Aorta (tissue), 5 donors: Measurements from ENCODE around the gene HYCC1. TPM values are rescaled to one million over a fixed set of nuclear protein-coding genes. Genes with fewer than 3 reads are reported as not detected.
"Not testable (repeated sequence)": the region's sequence is repeated elsewhere in the genome, so short reads cannot be mapped to it uniquely, and the experiment has no call there.

Experiments
- ATAC-seq: fragments of 200-7000 bp; cut with Tn5 transposase; one replicate; pipeline ENCODE4 v1.9.1; 2022; ENCODE audit warnings: moderate library complexity; ENCODE audit not compliant: low FRiP score
- DNase-seq, 2 donors: peaks; one replicate each; pipeline ENCODE4 v3.0.0-alpha.2; 2020
- H3K27ac ChIP-seq, 2 donors: one replicate each; pipeline ENCODE4 v1.5.1; 2013; ENCODE audit warnings: low read length in 2 of 2, mild to moderate bottlenecking in 2 of 2, moderate library complexity in 2 of 2, control low read depth in 1 of 2, inconsistent platforms in 1 of 2, low read depth in 1 of 2
- H3K27me3 ChIP-seq, 2 donors: one replicate each; pipeline ENCODE4 v1.6.1; 2013; ENCODE audit warnings: control low read depth in 1 of 2, low read length in 1 of 2, mild to moderate bottlenecking in 1 of 2, moderate library complexity in 1 of 2; ENCODE audit not compliant: insufficient read depth in 2 of 2, control insufficient read depth in 1 of 2
- H3K36me3 ChIP-seq, 2 donors: one replicate each; pipeline ENCODE4 v1.6.1; 2013; ENCODE audit warnings: control low read depth in 1 of 2, low read length in 1 of 2, mild to moderate bottlenecking in 1 of 2; ENCODE audit not compliant: insufficient read depth in 2 of 2, control insufficient read depth in 1 of 2
- H3K4me1 ChIP-seq, 2 donors: one replicate each; pipeline ENCODE4 v1.6.1; 2013; ENCODE audit warnings: low read length in 2 of 2, control low read depth in 1 of 2, mild to moderate bottlenecking in 1 of 2, moderate library complexity in 1 of 2; ENCODE audit not compliant: insufficient read depth in 2 of 2, control insufficient read depth in 1 of 2
- H3K4me3 ChIP-seq, 2 donors: one replicate each; pipeline ENCODE4 v1.5.1; 2013; ENCODE audit warnings: low read length in 2 of 2, control low read depth in 1 of 2, mild to moderate bottlenecking in 1 of 2
- H3K9me3 ChIP-seq: one replicate; pipeline ENCODE4 v1.6.1; 2013; ENCODE audit warnings: mild to moderate bottlenecking, low read length; ENCODE audit not compliant: control insufficient read depth
- WGBS, 2 donors: extraction: QIAGEN DNeasy Blood & Tissue Kit; methylation state at CpG; one replicate each; pipeline ENCODE4 v1.1.7; 2013; 5-methylcytosine and 5-hydroxymethylcytosine counted together
- intact Hi-C, 2 donors: fragments of 100-400 bp; cut with DNase I; formaldehyde crosslinking; loops; one replicate each; pipeline versions ENCODE4 v1.14.2 to v1.15.0; 2022
- long read RNA-seq, 2 donors: library from polyadenylated mRNA; unstranded; transcript quantifications; one replicate each; pipeline ENCODE4 v2.0.0, GENCODE V29; 2020 to 2021
- polyA plus RNA-seq, 2 donors: library from polyadenylated mRNA; stranded (reverse); fragments of 200-250 nt; gene quantifications; one replicate each; pipeline ENCODE4 v1.2.3, GENCODE V29; 2013
- total RNA-seq, 2 donors: library from RNA; stranded (reverse); fragmentation: NEBNext Ultra II Directional; extraction: Animal tissue kit (Norgen Biotek cat#: 25700); gene quantifications; one replicate each; pipeline ENCODE4 v1.2.1, GENCODE V29; 2021
- donor health status: healthy with polysubstance abuse.
- donor health status: Bipolar disorder and iron deficiency.
- donor health status: DM: no; HTN: no; CAD: no.
- donor health status: DM: no; HTN: no; CAD: no.
- donor health status: DM: yes; HTN: yes; CAD: no.

The HYCC1 gene
- total RNA-seq (10 to 100 TPM; 61.1 to 69.3 TPM), polyA plus RNA-seq (10 to 100 TPM; 21.0 to 23.8 TPM)
- long read RNA-seq, donor 1, full-length matches to known transcripts: 11 of 25 reads
- long read RNA-seq, donor 1, partial matches to known transcripts: 7 of 25 reads
- long read RNA-seq, donor 1, other reads (novel, unspliced or antisense): 7 of 25 reads
- long read RNA-seq, donor 2, full-length matches to known transcripts: 5 of 17 reads
- long read RNA-seq, donor 2, partial matches to known transcripts: 0 of 17 reads
- long read RNA-seq, donor 2, other reads (novel, unspliced or antisense): 12 of 17 reads

DNA sequence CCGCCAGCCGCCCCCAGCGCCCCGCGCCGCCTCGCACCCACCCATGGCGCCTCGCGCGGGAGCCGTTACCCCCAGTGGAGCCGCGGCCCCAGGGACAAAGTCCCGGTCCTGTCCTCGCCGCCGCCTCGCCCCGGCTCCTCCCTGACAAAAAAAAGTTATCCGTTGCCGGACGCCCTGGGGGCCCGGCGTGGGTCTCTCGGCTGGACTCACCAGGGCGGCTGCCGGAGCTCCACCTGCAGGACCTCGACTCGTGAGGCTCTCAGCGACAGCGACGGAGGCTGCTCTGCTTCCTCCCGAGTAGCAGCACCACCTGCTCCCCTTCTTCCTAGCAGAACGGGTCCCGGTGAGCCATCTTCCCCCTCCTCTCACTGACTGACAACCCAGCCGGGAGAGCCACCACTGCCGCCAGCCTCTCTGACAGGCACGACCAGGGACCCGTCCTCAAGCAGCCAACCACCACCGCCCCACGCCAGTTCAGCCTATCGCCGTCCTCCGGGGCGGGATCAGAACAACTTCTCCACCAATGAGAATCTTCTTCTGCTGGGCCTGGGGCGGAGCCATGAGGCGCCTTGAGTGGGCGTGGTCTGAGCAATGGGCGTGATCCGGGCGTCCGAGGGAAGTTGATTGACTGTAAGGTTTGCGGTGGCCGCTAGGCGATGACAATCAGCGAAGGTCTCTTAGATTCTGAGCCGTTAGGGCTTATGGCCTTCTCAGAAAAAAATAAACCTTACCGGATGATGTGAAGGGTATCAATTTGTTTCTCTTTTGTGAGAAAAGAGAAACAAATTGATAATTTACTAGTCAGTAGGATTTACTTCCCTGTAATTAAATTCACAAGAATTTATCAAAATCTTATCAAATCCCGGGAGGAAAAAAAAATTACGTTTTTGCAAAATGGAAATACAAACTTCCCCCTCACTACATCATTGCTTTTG lies at the start of gene HYCC1:
HYCC1 (minus strand) TSS at position 416 of the 935 bp plus-strand sequence. CDS start 23,019 bp downstream, outside the sequence.
- no peaks in the 10 kb centered on the region for H3K27me3 ChIP-seq
- H3K4me1 ChIP-seq: peaks cover 8 to 21% of the 10 kb centered on the region in 2 donors
- H3K27ac ChIP-seq: peak within 1 kb of the TSS; percentile 11 to 68
- H3K9me3 ChIP-seq: no peaks in the 10 kb centered on the region
- DNase-seq: peak; percentile 99
- peak within 1 kb of the TSS; percentile 96 to 99 for H3K4me3 ChIP-seq
- intact Hi-C loops: loop anchor here (2.0 to 10.0 kb wide), 3 partner anchors 82 to 159 kb away; no protein-coding TSS in a partner anchor
- WGBS, 2 donors: 1% methylated on average over 51 to 61 of the region's 61 CpGs
- ATAC-seq: peak; percentile 99
- no peaks in the 10 kb centered on the region for H3K36me3 ChIP-seq

DNA sequence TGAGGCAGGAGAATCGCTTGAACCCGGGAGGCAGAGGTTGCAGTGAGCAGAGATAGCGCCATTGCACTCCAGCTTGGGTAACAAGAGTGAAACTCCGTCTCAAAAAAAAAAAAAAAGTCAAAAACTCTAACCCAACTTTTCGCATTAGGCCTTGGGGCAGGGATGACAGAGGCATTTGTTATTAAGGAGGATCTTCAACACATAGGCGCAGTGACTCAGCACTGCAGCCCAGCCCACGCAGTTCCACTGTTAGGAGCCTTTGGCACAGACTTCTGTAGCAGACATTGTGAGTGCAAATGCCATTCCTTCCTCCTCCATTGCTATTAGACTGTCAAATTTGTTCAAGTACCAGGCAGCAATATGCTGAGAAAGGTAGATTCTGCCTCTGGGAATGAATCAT lies 48.5 kb upstream of the HYCC1 start:
- no peak for ATAC-seq
- H3K4me3 ChIP-seq: no peak overlapping the region
- no peaks in the 10 kb centered on the region for H3K4me1 ChIP-seq
- WGBS, 2 donors: 88 to 89% methylated on average over 7 of the region's 7 CpGs
- DNase-seq: no peak
- no peaks in the 10 kb centered on the region for H3K9me3 ChIP-seq
- intact Hi-C loops: no loop called here
- H3K27me3 ChIP-seq: no peaks in the 10 kb centered on the region
- no peaks in the 10 kb centered on the region for H3K36me3 ChIP-seq
- no peak overlapping the region for H3K27ac ChIP-seq

DNA sequence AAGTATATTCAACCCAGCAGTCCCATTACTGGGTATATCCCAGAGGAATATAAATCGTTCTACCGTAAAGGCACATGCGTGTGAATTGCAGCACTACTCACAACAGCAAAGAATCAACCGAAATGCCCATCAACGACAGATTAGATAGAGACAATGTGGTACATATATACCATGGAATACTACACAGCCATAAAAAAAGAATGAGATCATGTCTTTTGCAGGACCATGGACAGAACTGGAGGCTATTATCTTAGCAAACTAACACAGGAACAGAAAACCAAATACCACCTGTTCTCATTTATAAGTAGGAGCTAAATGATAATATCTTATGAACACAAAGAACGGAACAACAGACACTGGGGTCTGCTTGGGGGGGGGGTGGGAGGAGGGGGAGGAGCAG lies 47.4 kb upstream of the HYCC1 start:
- DNase-seq (no peak), ATAC-seq (no peak)
- Histone ChIP-seq H3K27me3 (no peaks in the 10 kb centered on the region), H3K27ac (no peak overlapping the region), H3K4me1 (no peaks in the 10 kb centered on the region), H3K36me3 (no peaks in the 10 kb centered on the region), H3K4me3 (no peak overlapping the region), H3K9me3 (no peaks in the 10 kb centered on the region)
- 91 to 92% methylated on average over 6 of the region's 6 CpGs for WGBS, 2 donors
- intact Hi-C loops: no loop called here

DNA sequence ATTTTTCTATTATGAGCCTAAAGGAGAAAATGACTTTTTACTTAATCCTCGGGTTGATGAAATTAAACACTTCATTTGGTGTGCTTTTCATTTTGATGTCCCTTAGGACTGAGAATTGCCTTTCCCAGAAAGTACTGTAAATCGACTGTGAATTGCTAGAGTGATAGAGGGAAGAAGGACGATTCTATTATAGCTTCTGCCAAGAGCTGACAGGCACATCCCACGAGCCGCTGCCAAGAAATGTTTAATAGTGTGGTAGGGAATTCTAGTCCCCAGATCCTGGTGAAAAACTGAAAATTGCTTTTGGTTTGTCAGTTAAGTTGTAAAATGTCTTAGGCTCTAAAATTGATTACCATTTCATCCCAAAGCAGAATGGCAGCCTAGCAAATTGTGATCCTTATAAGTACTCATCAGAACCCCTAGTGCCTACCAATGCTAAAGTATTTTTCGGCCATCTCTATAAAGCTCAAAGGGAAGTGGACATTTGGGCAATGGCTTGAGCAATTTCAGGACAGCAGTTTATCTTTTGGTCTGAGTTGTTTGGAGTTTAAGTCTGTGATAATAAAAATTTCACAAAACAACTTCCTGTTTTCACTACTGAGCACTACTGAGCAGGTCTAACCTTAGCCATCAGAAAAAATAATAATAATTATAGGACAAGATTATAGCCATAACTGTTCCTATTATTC lies 44.6 kb upstream of the HYCC1 start:
- H3K4me3 ChIP-seq: no peak overlapping the region
- no peak for DNase-seq
- no peaks in the 10 kb centered on the region for H3K27me3 ChIP-seq
- H3K4me1 ChIP-seq: no peaks in the 10 kb centered on the region
- intact Hi-C loops: loop anchor here (5.0 to 10.0 kb wide), 5 partner anchors 124 to 501 kb away; partner anchors contain the start of genes IL6 (in 1 of the 2) and TOMM7 (in 1 of the 2)
- no peak for ATAC-seq
- H3K9me3 ChIP-seq: no peaks in the 10 kb centered on the region
- no peak overlapping the region for H3K27ac ChIP-seq
- no peaks in the 10 kb centered on the region for H3K36me3 ChIP-seq
- WGBS, 2 donors: 56 to 59% methylated on average over 6 of the region's 6 CpGs

DNA sequence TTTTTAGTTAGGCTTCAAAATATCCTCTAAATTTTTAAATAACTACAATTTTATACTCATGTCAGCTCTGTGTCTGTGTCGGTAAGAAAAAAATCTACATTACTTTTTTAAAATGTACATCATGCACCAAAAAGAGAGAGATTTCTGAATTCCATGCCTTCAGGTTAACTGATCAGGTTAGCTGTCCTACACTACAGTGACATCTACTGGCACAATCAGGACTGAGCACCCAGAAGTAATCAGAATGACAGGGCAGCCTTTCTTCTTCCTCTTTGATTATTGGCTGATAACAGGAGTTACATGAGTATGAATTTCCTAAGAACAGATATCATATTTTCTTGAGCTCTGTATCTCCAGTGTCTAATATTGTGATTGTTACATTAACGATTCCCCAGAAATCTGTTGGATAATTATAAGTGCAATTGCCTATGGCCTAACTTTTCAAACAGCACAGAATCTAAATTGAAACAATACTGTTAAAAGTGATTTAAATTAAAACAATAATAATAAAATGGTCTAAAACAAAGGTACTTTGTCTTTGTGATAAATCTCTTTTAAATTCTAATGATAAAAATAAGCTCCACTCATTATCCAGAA lies 41.8 kb upstream of the HYCC1 start:
- WGBS, 2 donors: 2 to 9% methylated on average over 2 of the region's 2 CpGs
- H3K9me3 ChIP-seq: no peaks in the 10 kb centered on the region
- intact Hi-C loops: loop anchor here (1.0 to 10.0 kb wide), 7 partner anchors 121 to 498 kb away; partner anchors contain the start of genes TOMM7 (in 2 of the 2) and IL6 (in 1 of the 2)
- no peaks in the 10 kb centered on the region for H3K36me3 ChIP-seq
- no peaks in the 10 kb centered on the region for H3K4me1 ChIP-seq
- ATAC-seq: peak; percentile 74
- no peak overlapping the region for H3K27ac ChIP-seq
- H3K27me3 ChIP-seq: no peaks in the 10 kb centered on the region
- H3K4me3 ChIP-seq: no peak overlapping the region
- DNase-seq: no peak

DNA sequence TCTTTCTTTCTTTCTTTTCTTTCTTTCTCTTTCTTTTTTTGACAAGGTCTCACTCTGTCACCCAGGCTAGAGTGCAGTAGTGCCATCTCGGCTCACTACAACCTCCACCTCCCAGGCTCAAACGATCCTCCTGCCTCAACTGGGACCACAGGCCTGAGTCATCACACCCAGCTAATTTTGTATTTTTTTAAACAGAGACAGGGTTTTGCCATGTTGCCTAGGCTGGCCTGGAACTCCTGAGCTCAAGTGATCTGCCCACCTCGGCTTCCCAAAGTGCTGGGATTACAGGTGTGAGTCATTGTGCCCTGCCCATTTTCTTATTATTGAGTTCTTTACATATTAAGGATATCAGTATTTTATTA lies 37.2 kb upstream of the HYCC1 start:
- H3K27ac ChIP-seq, H3K4me1 ChIP-seq, H3K4me3 ChIP-seq, DNase-seq, H3K36me3 ChIP-seq, H3K27me3 ChIP-seq, H3K9me3 ChIP-seq, ATAC-seq: not testable (repeated sequence)
- intact Hi-C loops: loop anchor here (10.0 kb wide), 4 partner anchors 116 to 326 kb away; partner anchors contain the start of genes IL6 (in 1 of the 2) and TOMM7 (in 1 of the 2)
- WGBS, 2 donors: 80 to 81% methylated on average over 3 of the region's 3 CpGs

DNA sequence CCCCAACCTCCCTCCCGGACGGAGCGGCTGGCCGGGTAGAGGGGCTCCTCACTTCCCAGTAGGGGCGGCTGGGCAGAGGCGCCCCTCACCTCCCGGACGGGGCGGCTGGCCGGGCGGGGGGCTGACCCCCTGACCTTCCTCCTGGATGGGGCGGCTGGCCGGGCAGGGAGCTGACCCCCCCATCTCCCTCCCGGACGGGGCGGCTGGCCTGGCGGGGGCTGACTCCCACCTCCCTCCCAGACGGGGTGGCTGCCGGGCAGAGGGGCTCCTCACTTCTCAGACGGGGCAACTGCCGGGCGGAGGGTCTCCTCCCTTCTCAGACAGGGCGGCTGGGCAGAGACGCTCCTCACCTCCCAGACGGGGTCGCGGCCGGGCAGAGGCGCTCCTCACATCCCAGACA lies 32.4 kb upstream of the HYCC1 start:
- H3K9me3 ChIP-seq, H3K27me3 ChIP-seq, H3K27ac ChIP-seq, H3K4me1 ChIP-seq, H3K4me3 ChIP-seq, intact Hi-C loops, H3K36me3 ChIP-seq, DNase-seq, ATAC-seq: not testable (repeated sequence)
- 96 to 99% methylated on average over 14 to 29 of the region's 29 CpGs for WGBS, 2 donors

DNA sequence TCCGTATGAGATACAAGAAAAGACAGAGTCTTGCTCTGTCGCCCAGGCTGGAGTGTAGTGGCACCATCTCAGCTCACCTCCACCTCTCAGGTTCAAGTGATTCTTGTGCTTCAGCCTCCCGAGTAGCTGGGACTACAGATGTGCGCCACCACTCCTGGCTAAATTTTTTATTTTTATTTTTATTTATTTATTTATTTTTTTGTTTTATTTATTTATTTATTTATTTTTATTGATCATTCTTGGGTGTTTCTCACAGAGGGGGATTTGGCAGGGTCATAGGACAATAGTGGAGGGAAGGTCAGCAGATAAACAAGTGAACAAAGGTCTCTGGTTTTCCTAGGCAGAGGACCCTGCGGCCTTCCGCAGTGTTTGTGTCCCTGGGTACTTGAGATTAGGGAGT lies 31.2 kb upstream of the HYCC1 start:
- H3K27me3 ChIP-seq, H3K9me3 ChIP-seq, DNase-seq, ATAC-seq, H3K27ac ChIP-seq, H3K4me3 ChIP-seq, H3K36me3 ChIP-seq, intact Hi-C loops, H3K4me1 ChIP-seq: not testable (repeated sequence)
- 90 to 93% methylated on average over 4 of the region's 6 CpGs for WGBS, 2 donors
